HepG2 (cell line): ENCODE measurements around the gene P4HA1. TPM values are rescaled to one million over a fixed set of nuclear protein-coding genes. Genes with fewer than 3 reads are reported as not detected.

Source experiments
- ASH2L ChIP-seq: fragments of 300-600, 200-600 bp; sonication (generic); IDR thresholded peaks from 2 replicates; pipeline ENCODE4 v1.7.0; 2017; ENCODE audit warnings: low read depth, mild to moderate bottlenecking, moderate library complexity, mixed read lengths, low read length; ENCODE audit not compliant: insufficient read length
- FOXA1 ChIP-seq, 2 experiments: fragments of 450-650 bp in 1 of 2; sonication (generic) in 1 of 2; formaldehyde crosslinking in 1 of 2; IDR thresholded peaks; 2 replicates each; pipeline versions ENCODE4 v1.4.0 to v1.6.1; 2016 to 2020; ENCODE audit warnings: missing genetic modification reagents in 1 of 2
- HNF1B ChIP-seq: sonication (generic); formaldehyde crosslinking; IDR thresholded peaks from 2 replicates; pipeline ENCODE4 v1.5.1; 2020; ENCODE audit warnings: mild to moderate bottlenecking, moderate library complexity, missing genetic modification reagents
- MXI1 ChIP-seq: IDR thresholded peaks from 3 replicates; pipeline ENCODE4 v1.6.1; 2012; ENCODE audit warnings: low read depth, low read length, inconsistent platforms, borderline replicate concordance
- MYPOP ChIP-seq: sonication (generic); formaldehyde crosslinking; IDR thresholded peaks from 2 replicates; pipeline ENCODE4 v1.8.1; 2023; ENCODE audit warnings: mild to moderate bottlenecking, moderate library complexity, missing genetic modification reagents
- PITX1 ChIP-seq: sonication (generic); formaldehyde crosslinking; IDR thresholded peaks from 2 replicates; pipeline ENCODE4 v1.5.1; 2020; ENCODE audit warnings: mild to moderate bottlenecking, missing genetic modification reagents
- RAD21 ChIP-seq: fragments of 450-650 bp; formaldehyde crosslinking; IDR thresholded peaks from 2 replicates; pipeline ENCODE4 v1.5.0; 2020; ENCODE audit warnings: mild to moderate bottlenecking
- RXRB ChIP-seq: IDR thresholded peaks from 2 replicates; pipeline ENCODE4 v1.6.1; 2016; ENCODE audit warnings: borderline replicate concordance, missing genetic modification reagents, missing compliant biosample characterization
- ZBED4 ChIP-seq: sonication (generic); formaldehyde crosslinking; IDR thresholded peaks from 2 replicates; pipeline ENCODE4 v1.4.0; 2020; ENCODE audit warnings: missing genetic modification reagents, borderline replicate concordance
- ZNF205 ChIP-seq: IDR thresholded peaks from 2 replicates; pipeline ENCODE4 v1.6.1; 2018; ENCODE audit warnings: missing biosample characterization, missing genetic modification reagents
- ZNF280B ChIP-seq: sonication (generic); formaldehyde crosslinking; IDR thresholded peaks from 2 replicates; pipeline ENCODE4 v1.5.0; 2020; ENCODE audit warnings: missing genetic modification reagents, mild to moderate bottlenecking, borderline replicate concordance
- ZNF609 ChIP-seq: sonication (generic); formaldehyde crosslinking; IDR thresholded peaks from 2 replicates; pipeline ENCODE4 v1.4.0; 2020; ENCODE audit warnings: mild to moderate bottlenecking, missing genetic modification reagents, borderline replicate concordance
- ZNF672 ChIP-seq: sonication (generic); formaldehyde crosslinking; IDR thresholded peaks from 2 replicates; pipeline ENCODE4 v1.8.1; 2022; ENCODE audit warnings: missing genetic modification reagents
- polyA plus RNA-seq, 8 experiments: library from polyadenylated mRNA; depleted of rRNA in 3 of 8; stranded (reverse) in 7 of 8; unstranded in 1 of 8; fragments of >200 nt; fragmentation: Illumina TruSeq in 4 of 8; extraction: Trizol in 4 of 8; gene quantifications; 2 replicates each; pipeline versions ENCODE4 v1.2.1 to v1.2.3, GENCODE V29; 2011 to 2016; ENCODE audit warnings: low read depth in 4 of 8, missing spikeins in 1 of 8, mixed read lengths in 1 of 8; ENCODE audit not compliant: insufficient read depth in 1 of 8
- total RNA-seq, 5 experiments: library from RNA; depleted of rRNA; stranded (reverse); fragments of >200 nt; fragmentation: Illumina TruSeq; extraction: Trizol; gene quantifications; 2 replicates each; pipeline ENCODE4 v1.2.3, GENCODE V29; 2016; ENCODE audit warnings: low read depth in 1 of 5

P4HA1 gene
- total and polyA plus RNA-seq, 2 of the 13 experiments (the other 11 are each of a cell fraction or from before 2014, with no cell fraction given): 63.1 to 196 TPM

GRCh38 chr10:73131913-73132686 lies 35.4 kb upstream of the P4HA1 start (continued):
- TF ChIP-seq ASH2L: peak; percentile 85
- TF ChIP-seq MYPOP (CRISPR knock-in tag): peak; percentile 49; the same call in 1 of the 2 replicates
- TF ChIP-seq MXI1: 0 out of 3 replicates have a peak, but pooled peaks have one; percentile 29
- TF ChIP-seq ZNF609: peak; percentile 88
- no peak for TF ChIP-seq ZNF280B (CRISPR knock-in tag)
- TF ChIP-seq HNF1B (CRISPR knock-in tag): 0 out of 2 replicates have a peak, but pooled peaks have one; percentile 71
- TF ChIP-seq RXRB: peak; percentile 96
- TF ChIP-seq FOXA1 (IDR thresholded peaks at IDR 0.05): peak; percentile 53; the same call in 1 of the 2 replicates
- peak; percentile 88 for TF ChIP-seq FOXA1 (CRISPR knock-in tag; IDR thresholded peaks at IDR 0.05)
- TF ChIP-seq ZNF205 (CRISPR knock-in tag): peak; percentile 56; the same call in 1 of the 2 replicates
- peak; percentile 48; the same call in 1 of the 2 replicates for TF ChIP-seq ZBED4 (CRISPR knock-in tag)
- TF ChIP-seq RAD21 (CRISPR knock-in tag): 0 out of 2 replicates have a peak, but pooled peaks have one; percentile 14
- peak; percentile 49; the same call in 1 of the 2 replicates for TF ChIP-seq PITX1
- no peak for TF ChIP-seq ZNF672 (CRISPR knock-in tag)
